H9 (cell line): ENCODE measurements around the gene ZNF853. TPM values are rescaled to one million over a fixed set of nuclear protein-coding genes. Genes with fewer than 3 reads are reported as not detected.

Experiments used
- DNase-seq: peaks from one replicate; pipeline ENCODE4 v3.0.0-alpha.2; 2017
- H2AFZ ChIP-seq: one replicate; pipeline ENCODE4 v1.6.1; 2013; ENCODE audit warnings: mild to moderate bottlenecking, low read length, control low read depth, moderate library complexity
- H2AK5ac ChIP-seq: 2 replicates; pipeline ENCODE4 v1.6.1; 2013; ENCODE audit warnings: low read length, control low read depth, mixed read lengths; ENCODE audit not compliant: insufficient read length
- H2BK120ac ChIP-seq: one replicate; pipeline ENCODE4 v1.6.1; 2013; ENCODE audit warnings: low read depth, mild to moderate bottlenecking, low read length, control low read depth, inconsistent platforms; ENCODE audit not compliant: poor library complexity, severe bottlenecking
- H2BK12ac ChIP-seq: 2 replicates; pipeline ENCODE4 v1.6.1; 2013; ENCODE audit warnings: low read length, control low read depth, mixed read lengths, low read depth; ENCODE audit not compliant: insufficient read length
- H2BK15ac ChIP-seq: 2 replicates; pipeline ENCODE4 v1.6.1; 2013; ENCODE audit warnings: low read depth, low read length, control low read depth
- H2BK20ac ChIP-seq: one replicate; pipeline ENCODE4 v1.6.1; 2013; ENCODE audit warnings: low read depth, mild to moderate bottlenecking, low read length, control low read depth, inconsistent platforms; ENCODE audit not compliant: poor library complexity, severe bottlenecking
- H2BK5ac ChIP-seq: 2 replicates; pipeline ENCODE4 v1.6.1; 2013; ENCODE audit warnings: low read length, control low read depth, mixed read lengths; ENCODE audit not compliant: insufficient read length
- H3K14ac ChIP-seq: 2 replicates; pipeline ENCODE4 v1.6.1; 2013; ENCODE audit warnings: low read length, control low read depth; ENCODE audit not compliant: insufficient read depth
- H3K18ac ChIP-seq: 2 replicates; pipeline ENCODE4 v1.6.1; 2013; ENCODE audit warnings: low read depth, mild to moderate bottlenecking, mixed read lengths, low read length, control low read depth; ENCODE audit not compliant: insufficient read length
- H3K23ac ChIP-seq: 2 replicates; pipeline ENCODE4 v1.6.1; 2013; ENCODE audit warnings: low read length, control low read depth, mixed read lengths, low read depth; ENCODE audit not compliant: insufficient read length
- H3K23me2 ChIP-seq: 2 replicates; pipeline ENCODE4 v1.6.1; 2013; ENCODE audit warnings: low read depth, mild to moderate bottlenecking, mixed read lengths, low read length, control low read depth; ENCODE audit not compliant: insufficient read length, poor library complexity, severe bottlenecking
- H3K27ac ChIP-seq: 2 replicates; pipeline ENCODE4 v1.5.1; 2013; ENCODE audit warnings: low read length, control low read depth, mixed read lengths, low read depth; ENCODE audit not compliant: insufficient read length
- H3K27me3 ChIP-seq: 2 replicates; pipeline ENCODE4 v1.6.1; 2013; ENCODE audit warnings: low read length, control low read depth, inconsistent platforms; ENCODE audit not compliant: insufficient read depth
- H3K4ac ChIP-seq: 2 replicates; pipeline ENCODE4 v1.6.1; 2013; ENCODE audit warnings: low read depth, mild to moderate bottlenecking, control low read depth, inconsistent platforms, low read length, moderate library complexity
- H3K4me1 ChIP-seq: 2 replicates; pipeline ENCODE4 v1.6.1; 2013; ENCODE audit warnings: low read length, control low read depth, inconsistent platforms; ENCODE audit not compliant: insufficient read depth
- H3K4me2 ChIP-seq: 2 replicates; pipeline ENCODE4 v1.6.1; 2013; ENCODE audit warnings: low read length, control low read depth, mixed read lengths; ENCODE audit not compliant: insufficient read length, insufficient read depth
- H3K56ac ChIP-seq: 2 replicates; pipeline ENCODE4 v1.6.1; 2013; ENCODE audit warnings: low read depth, mild to moderate bottlenecking, mixed read lengths, low read length, control low read depth; ENCODE audit not compliant: insufficient read length
- H3K79me1 ChIP-seq: 2 replicates; pipeline ENCODE4 v1.6.1; 2013; ENCODE audit warnings: low read depth, mild to moderate bottlenecking, moderate library complexity, low read length, control low read depth, inconsistent platforms; ENCODE audit not compliant: insufficient read depth, poor library complexity, severe bottlenecking
- H3K79me2 ChIP-seq: 2 replicates; pipeline ENCODE4 v1.6.1; 2013; ENCODE audit warnings: low read length, control low read depth, inconsistent platforms; ENCODE audit not compliant: insufficient read depth
- H3K9ac ChIP-seq: 2 replicates; pipeline ENCODE4 v1.6.1; 2013; ENCODE audit warnings: low read length, control low read depth, mixed read lengths; ENCODE audit not compliant: insufficient read length; ENCODE audit errors: extremely low read depth
- H3K9me3 ChIP-seq: one replicate; pipeline ENCODE4 v1.6.1; 2013; ENCODE audit warnings: low read depth, low read length, inconsistent platforms; ENCODE audit not compliant: control insufficient read depth
- H3T11ph ChIP-seq: one replicate; pipeline ENCODE4 v1.6.1; 2013; ENCODE audit warnings: mild to moderate bottlenecking, low read length, control low read depth, inconsistent platforms
- H4K20me1 ChIP-seq: one replicate; pipeline ENCODE4 v1.6.1; 2013; ENCODE audit not compliant: control insufficient read depth, insufficient read length, insufficient read depth
- H4K5ac ChIP-seq: 2 replicates; pipeline ENCODE4 v1.6.1; 2013; ENCODE audit warnings: low read depth, mild to moderate bottlenecking, mixed read lengths, low read length, control low read depth; ENCODE audit not compliant: insufficient read length
- H4K8ac ChIP-seq: replicated peaks from 2 replicates; pipeline ENCODE4 v1.6.1; 2013; ENCODE audit warnings: low read length, control low read depth, mixed read lengths, low read depth; ENCODE audit not compliant: insufficient read length
- H4K91ac ChIP-seq: 2 replicates; pipeline ENCODE4 v1.6.1; 2013; ENCODE audit warnings: low read depth, mild to moderate bottlenecking, moderate library complexity, mixed read lengths, low read length, control low read depth; ENCODE audit not compliant: insufficient read length
- H3K27ac Mint-ChIP-seq, 3 experiments: 2 replicates in 2 of 3; 3 replicates in 1 of 3; pipeline ENCODE4 v1.8.0; 2020 to 2021; ENCODE audit warnings: mixed read lengths in 3 of 3, mild to moderate bottlenecking in 1 of 3, moderate library complexity in 1 of 3
- H3K27me3 Mint-ChIP-seq: 2 replicates; pipeline ENCODE4 v1.8.0; 2021; ENCODE audit warnings: low read depth, mild to moderate bottlenecking, moderate library complexity, mixed read lengths
- H3K36me3 Mint-ChIP-seq, 3 experiments: 2 replicates in 2 of 3; 3 replicates in 1 of 3; pipeline ENCODE4 v1.8.0; 2020 to 2021; ENCODE audit warnings: low read depth in 3 of 3, mixed read lengths in 3 of 3; ENCODE audit not compliant: insufficient read depth in 1 of 3
- H3K4me1 Mint-ChIP-seq, 2 experiments: 2 replicates each; pipeline ENCODE4 v1.8.0; 2020; ENCODE audit warnings: mixed read lengths in 2 of 2
- H3K4me3 Mint-ChIP-seq, 2 experiments: 2 replicates in 1 of 2; 3 replicates in 1 of 2; pipeline ENCODE4 v1.8.0; 2020 to 2021; ENCODE audit warnings: mild to moderate bottlenecking in 2 of 2, mixed read lengths in 2 of 2, moderate library complexity in 1 of 2
- H3K9me3 Mint-ChIP-seq, 2 experiments: 2 replicates in 1 of 2; 3 replicates in 1 of 2; pipeline ENCODE4 v1.8.0; 2020; ENCODE audit warnings: mild to moderate bottlenecking in 2 of 2, mixed read lengths in 2 of 2, moderate library complexity in 1 of 2
- WGBS: extraction: QIAGEN DNeasy Blood & Tissue Kit; methylation state at CpG from one replicate; pipeline ENCODE4 v1.1.7; 2013; ENCODE audit warnings: missing lambda C conversion rate, low lambda C conversion rate, mixed read lengths; ENCODE audit not compliant: insufficient read length; ENCODE audit errors: extremely low coverage; 5-methylcytosine and 5-hydroxymethylcytosine counted together
- total RNA-seq: library from RNA; stranded (reverse); gene quantifications from 2 replicates; pipeline ENCODE4 v1.2.1, GENCODE V29; 2021
- TF ChIP-seq, protein P1 (sequence below): fragments of 200-600 bp; sonication (generic); conservative IDR thresholded peaks from 3 replicates; pipeline ENCODE4 v1.8.0; 2021; ENCODE audit warnings: antibody characterized with exemption, mild to moderate bottlenecking

The ZNF853 gene
- total RNA-seq, 1 experiment from 2014 or later, result 9.6 TPM

DNA sequence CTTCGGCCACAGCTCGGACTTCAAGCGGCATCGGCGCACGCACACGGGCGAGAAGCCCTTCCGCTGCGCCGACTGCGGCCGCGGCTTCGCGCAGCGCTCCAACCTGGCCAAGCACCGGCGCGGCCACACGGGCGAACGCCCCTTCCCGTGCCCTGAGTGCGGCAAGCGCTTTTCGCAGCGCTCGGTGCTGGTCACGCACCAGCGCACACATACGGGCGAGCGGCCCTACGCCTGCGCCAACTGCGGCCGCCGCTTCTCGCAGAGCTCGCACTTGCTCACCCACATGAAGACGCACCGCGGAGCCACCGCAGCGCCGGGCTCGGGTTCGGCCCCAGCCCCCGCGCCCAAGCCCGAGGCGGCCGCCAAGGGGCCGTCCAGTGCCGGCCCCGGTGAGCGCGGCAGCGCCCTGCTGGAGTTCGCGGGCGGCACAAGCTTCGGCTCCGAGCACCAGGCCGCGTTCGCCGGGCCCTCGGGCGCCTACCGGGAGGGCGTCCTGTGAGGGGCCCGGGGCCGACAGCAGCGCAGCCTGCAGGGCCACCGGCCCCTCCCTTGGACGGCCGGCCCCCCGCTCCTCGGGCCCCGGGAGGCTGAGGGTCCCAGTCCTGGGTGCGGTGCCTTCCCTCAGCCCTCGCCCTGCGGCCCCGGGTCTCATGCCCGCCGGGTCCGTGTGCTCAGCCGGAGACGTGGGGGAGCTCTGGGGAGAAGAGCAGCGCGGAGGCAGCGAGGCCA lies 38.9 kb downstream of the ZNF853 start:
- H2BK120ac ChIP-seq, result no peak overlapping the region
- H3K14ac ChIP-seq, result no peak overlapping the region
- H3K23me2 ChIP-seq, result no peaks in the 10 kb centered on the region
- H3K18ac ChIP-seq, result no peak overlapping the region
- no peaks in the 10 kb centered on the region for H4K20me1 ChIP-seq
- H3K27ac ChIP-seq, result no peak overlapping the region
- H3K79me1 ChIP-seq, result no peaks in the 10 kb centered on the region
- no CpG with 5 or more reads among the region's 94 CpGs for WGBS
- no peak overlapping the region for H3K9ac ChIP-seq
- Mint-ChIP-seq H3K27ac (no peak overlapping the region), H3K4me1 (peaks cover 9 to 12% of the 10 kb centered on the region in 2 experiments), H3K36me3 (peaks cover 15 to 26% (median 20%) of the 10 kb centered on the region in 3 experiments), H3K9me3 (peaks cover 0 to 4% of the 10 kb centered on the region in 2 experiments; a peak in 3 of 5 replicates), H3K4me3 (no peak overlapping the region), H3K27me3 (no peaks in the 10 kb centered on the region)
- H3K79me2 ChIP-seq, result no peaks in the 10 kb centered on the region
- no peak overlapping the region for H2BK15ac ChIP-seq
- DNase-seq, result no peak
- no peaks in the 10 kb centered on the region for H3K9me3 ChIP-seq
- no peak overlapping the region for H2AFZ ChIP-seq
- no peak overlapping the region for H4K8ac ChIP-seq
- H3K4me1 ChIP-seq, result no peaks in the 10 kb centered on the region
- H3K23ac ChIP-seq, result no peak overlapping the region
- no peak overlapping the region for H2BK5ac ChIP-seq
- TF ChIP-seq, protein P1, sequence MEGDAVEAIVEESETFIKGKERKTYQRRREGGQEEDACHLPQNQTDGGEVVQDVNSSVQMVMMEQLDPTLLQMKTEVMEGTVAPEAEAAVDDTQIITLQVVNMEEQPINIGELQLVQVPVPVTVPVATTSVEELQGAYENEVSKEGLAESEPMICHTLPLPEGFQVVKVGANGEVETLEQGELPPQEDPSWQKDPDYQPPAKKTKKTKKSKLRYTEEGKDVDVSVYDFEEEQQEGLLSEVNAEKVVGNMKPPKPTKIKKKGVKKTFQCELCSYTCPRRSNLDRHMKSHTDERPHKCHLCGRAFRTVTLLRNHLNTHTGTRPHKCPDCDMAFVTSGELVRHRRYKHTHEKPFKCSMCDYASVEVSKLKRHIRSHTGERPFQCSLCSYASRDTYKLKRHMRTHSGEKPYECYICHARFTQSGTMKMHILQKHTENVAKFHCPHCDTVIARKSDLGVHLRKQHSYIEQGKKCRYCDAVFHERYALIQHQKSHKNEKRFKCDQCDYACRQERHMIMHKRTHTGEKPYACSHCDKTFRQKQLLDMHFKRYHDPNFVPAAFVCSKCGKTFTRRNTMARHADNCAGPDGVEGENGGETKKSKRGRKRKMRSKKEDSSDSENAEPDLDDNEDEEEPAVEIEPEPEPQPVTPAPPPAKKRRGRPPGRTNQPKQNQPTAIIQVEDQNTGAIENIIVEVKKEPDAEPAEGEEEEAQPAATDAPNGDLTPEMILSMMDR, result no peak
- no peak overlapping the region for H4K91ac ChIP-seq
- no peak overlapping the region for H2BK20ac ChIP-seq
- no peak overlapping the region for H4K5ac ChIP-seq
- H3K4me2 ChIP-seq, result no peak overlapping the region
- H3K27me3 ChIP-seq, result no peaks in the 10 kb centered on the region
- no peak overlapping the region for H3T11ph ChIP-seq
- no peak overlapping the region for H3K4ac ChIP-seq
- H3K56ac ChIP-seq, result no peak overlapping the region
- H2AK5ac ChIP-seq, result no peak overlapping the region
- H2BK12ac ChIP-seq, result no peak overlapping the region
